NOMO-1 treated with dmso at 0.1 percent for 144 hours (cell line): ENCODE data around the gene KIF5A.
"Not testable (repeated sequence)": the region's sequence is repeated elsewhere in the genome, so short reads cannot be mapped to it uniquely, and the experiment has no call there.

Source experiments
- DNase-seq: peaks from one replicate; lab custom pipeline; 2025; ENCODE audit not compliant: unreplicated experiment; lab: John Stamatoyannopoulos, UW

Gene KIF5A

DNA sequence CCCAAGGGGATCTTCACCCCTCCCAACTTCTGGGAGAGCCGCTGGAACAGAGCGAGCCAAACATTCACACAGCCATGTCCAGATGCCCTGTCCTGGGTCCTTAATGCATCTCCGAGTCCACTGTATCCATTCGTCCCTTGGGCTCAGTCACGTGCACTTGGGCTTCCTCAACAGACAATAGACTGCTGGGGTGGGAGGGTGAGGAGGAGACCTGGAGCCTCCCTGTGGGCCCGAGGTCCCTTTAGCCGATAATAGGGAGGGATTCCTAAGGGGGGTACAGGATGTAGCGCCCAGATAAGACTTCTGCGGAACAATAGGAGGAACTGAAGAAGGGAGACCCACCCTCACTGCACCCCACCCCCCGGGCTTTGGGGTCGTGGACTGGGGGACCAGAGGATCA lies 68.1 kb downstream of the KIF5A start:
- DNase-seq = no peak

DNA sequence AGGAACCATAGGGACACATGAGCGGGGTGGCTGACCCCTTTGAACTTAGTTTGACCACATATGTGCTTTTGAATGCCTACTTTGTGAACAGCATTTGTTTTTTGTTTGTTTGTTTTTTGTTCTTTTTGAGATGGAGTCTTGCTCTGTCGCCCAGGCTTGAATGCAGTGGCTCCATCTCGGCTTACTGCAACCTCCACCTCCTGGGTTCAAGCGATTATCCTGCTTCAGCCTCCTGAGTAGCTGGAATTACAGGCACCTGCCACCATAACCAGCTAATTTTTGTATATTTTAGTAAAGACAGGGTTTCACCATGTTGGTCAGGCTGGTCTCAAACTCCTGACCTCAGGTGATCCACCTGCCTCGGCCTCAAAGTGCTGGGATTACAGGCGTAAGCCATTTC lies 68.6 kb downstream of the KIF5A start:
- not testable (repeated sequence) for DNase-seq

GRCh38 chr12:57618966-57619433 lies 69.2 kb downstream of the KIF5A start:
- DNase-seq = no peak

DNA sequence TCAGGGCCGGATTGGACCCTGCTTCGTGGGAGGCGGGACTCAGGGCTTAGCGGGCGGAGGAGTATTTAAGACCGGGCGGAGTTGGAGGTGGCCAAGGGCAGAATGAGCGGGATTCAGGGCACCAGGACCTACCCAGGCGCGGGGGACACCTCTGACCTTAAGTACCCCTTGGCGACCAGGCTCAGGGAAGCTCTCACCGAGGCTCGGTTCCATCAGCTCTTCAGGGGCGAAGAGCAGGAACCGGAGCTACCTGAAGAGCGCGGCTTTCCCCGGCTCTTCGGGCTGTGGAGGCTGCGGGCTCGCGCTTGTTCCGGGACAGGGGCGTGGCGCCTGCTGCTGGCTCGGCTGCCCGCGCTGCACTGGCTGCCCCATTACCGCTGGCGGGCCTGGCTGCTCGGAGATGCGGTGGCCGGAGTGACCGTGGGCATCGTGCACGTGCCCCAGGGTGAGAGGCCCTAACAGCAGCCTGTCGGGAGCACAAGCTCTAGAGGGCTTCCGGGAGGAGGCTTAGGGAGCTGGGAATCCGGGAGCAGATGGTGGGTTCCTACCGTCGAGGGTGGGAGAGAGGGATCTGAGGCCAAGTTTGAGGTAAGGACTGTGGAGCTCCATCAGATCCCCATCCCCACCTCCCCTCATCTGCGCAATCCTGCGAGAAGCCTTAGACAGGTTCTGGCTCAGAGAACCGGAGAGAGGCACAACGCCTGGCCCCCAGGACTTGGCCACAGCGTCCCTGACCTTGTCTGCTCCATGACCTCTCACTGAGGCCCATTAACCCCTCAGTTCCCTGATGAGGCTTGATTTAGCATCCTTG lies 69.8 kb downstream of the KIF5A start:
- DNase-seq = no peak

GRCh38 chr12:57620245-57620935 lies 70.5 kb downstream of the KIF5A start:
- DNase-seq = no peak

DNA sequence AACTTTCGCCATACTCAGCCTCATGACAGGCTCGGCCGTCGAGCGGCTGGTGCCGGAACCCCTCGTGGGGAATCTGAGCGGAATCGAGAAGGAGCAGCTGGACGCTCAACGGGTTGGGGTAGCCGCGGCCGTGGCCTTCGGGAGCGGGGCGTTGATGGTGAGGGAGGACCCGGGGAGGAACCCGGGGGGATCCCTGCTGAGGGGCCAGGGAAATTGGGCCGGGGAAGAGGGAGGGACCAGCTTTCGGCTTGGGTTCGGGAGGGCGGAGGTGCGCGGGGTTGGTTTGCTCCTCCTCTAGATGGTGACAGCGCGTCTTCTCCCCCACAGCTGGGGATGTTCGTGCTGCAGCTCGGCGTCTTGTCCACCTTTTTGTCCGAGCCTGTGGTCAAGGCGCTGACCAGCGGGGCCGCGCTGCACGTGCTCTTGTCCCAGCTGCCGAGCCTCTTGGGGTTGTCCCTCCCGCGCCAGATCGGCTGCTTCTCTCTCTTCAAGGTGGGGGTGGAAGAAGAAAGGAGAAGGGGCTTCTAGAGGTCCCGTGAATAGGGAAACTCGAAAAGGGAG lies 71.2 kb downstream of the KIF5A start:
- no peak for DNase-seq

GRCh38 chr12:57621497-57622292 lies 71.9 kb downstream of the KIF5A start:
- no peak for DNase-seq

DNA sequence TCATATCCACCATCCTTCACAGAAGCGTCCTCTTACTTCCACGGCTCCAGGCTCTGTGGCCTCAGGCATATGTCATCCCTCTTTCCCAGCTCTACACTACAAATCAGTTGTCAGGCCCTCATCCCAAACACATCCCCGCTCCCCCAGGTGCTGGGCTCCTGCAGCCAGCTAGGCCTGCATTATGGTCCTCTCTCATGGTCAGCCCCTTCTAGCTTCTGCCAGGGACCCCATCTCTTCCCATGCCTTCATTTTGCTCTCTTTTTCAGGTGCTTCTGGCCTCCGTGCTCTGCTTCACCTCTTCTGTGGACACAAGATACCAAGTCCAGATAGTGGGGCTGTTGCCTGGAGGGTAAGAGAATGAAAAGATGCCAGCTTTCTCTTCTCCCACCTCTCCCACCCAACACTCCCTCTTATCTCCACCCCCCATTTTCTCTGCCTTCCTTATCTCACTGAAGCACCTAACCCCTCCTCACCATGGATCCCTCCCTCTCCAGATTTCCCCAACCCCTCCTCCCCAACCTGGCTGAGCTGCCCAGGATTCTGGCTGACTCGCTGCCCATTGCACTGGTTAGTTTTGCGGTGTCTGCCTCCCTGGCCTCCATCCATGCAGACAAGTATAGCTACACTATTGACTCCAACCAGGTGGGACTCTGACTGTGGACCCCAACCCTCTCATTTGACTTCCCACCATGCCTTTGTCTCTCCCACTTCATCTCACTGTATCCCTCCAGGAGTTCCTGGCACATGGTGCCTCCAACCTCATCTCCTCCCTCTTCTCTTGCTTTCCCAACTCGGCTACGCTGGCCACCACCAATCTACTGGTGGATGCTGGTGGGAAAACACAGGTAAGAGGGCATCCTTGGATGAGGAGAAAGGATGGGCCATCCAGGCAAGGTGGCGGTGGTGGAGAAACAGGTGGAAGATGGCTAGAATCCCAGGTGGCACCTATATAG lies 72.7 kb downstream of the KIF5A start:
- DNase-seq = no peak

- DNase-seq = no peak
Observed at GRCh38 chr12:57623385-57623784, 73.5 kb downstream of the KIF5A start.

GRCh38 chr12:57623811-57624390 lies 74.1 kb downstream of the KIF5A start:
- no peak for DNase-seq

- no peak for DNase-seq
Observed at GRCh38 chr12:57624441-57625220, 74.8 kb downstream of the KIF5A start.

- DNase-seq = no peak
Observed at GRCh38 chr12:57625261-57626032, 75.6 kb downstream of the KIF5A start.

DNA sequence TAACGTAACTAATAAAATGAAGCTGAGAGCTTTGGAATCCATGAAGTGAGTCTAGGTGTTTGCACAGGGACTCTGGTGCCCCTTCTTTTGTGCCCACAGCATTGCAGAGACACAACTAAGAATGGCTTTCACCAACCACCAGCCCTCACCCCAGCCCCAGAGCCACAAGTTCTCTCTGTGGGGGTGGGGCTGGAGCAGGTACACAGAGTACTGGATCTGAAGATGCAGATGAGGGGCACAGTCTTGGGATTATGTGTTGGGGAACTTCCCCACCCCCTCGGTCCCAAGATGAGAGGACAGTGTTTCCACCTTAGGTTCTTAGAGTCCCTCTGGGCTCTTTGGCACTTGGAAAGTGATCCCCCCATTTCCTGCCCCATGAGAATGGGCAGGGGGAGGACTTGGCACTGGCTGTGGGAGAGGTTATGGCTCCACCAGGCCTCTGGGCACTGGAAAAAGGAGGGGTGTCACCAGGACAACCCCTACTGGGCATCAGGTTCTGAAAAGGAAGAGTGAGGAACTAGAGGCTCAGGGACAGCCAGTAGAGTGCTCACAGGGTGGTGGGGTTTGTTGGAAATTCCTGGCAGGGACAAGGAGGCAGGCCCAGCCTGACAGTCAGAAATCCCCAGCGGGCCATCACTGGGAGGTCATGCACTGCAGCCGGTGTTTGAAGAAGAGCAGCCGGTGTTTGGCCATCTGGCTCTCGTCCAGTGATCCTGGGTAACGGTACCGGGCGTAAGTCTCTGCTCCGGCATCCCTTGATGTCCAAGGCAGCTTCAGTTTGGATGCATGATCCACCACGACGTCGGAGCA lies 76.5 kb downstream of the KIF5A start:
- DNase-seq = no peak

DNA sequence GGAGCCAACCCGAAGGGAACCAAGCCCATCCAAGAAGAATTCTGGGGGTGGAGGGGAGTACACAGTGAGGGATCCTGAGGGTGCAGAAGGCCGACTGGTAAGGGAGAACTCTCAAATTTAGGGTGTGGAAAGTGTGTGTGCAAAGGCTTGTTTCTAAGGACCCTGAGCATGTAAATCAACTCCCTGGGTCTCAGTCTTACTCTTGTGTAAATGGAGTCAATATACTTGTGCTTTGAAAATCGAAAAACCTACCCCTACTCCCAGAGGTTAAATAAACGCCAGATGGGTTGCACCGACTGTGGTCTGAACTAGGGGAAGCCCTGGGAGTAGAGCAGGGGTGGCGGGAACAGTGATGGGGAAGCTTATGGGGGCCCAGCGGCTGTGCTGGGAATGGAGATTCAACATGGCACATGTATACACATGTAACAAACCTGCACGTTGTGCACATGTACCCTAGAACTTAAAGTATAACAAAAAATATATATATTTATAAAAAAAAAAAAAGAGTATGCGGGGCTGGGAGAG lies 77.1 kb downstream of the KIF5A start:
- DNase-seq = no peak

GRCh38 chr12:57627501-57628279 lies 77.8 kb downstream of the KIF5A start:
- no peak for DNase-seq
